ENCODE results near the gene PSMD8. TPM values are rescaled to one million over a fixed set of nuclear protein-coding genes. Genes with fewer than 3 reads are reported as not detected.

Gene PSMD8
- total and polyA plus RNA-seq, 2 donors (not counting 3 experiments of a cell fraction or from before 2014, with no cell fraction given): 203 to 543 TPM

- intact Hi-C loops (cut with micrococcal nuclease) (no loop called here), dilution Hi-C loops (cut with MboI; ENCODE audit: extremely low pct_ligation_motif_present, low sequenced_read_pairs) (no loop called here)
- Histone ChIP-seq H3K9me1 (replicated peaks; ENCODE audit: control insufficient read depth, extremely low read depth, insufficient read depth, low read length) (no peaks in the 10 kb centered on the region), H3K79me2 (ENCODE audit: control insufficient read depth, insufficient read depth, low read length) (no peaks in the 10 kb centered on the region), H3K9me3 (replicated peaks; ENCODE audit: control insufficient read depth, insufficient read depth, low read length) (no peaks in the 10 kb centered on the region), H3K27me3 (ENCODE audit: control insufficient read depth in 2 of 2, insufficient read depth in 2 of 2, low read length in 2 of 2) (no peaks in the 10 kb centered on the region), H3K9ac (replicated peaks; ENCODE audit: extremely low read depth, insufficient read depth, low read length) (no peak overlapping the region), H3K4me3 (replicated peaks in 1 of 3; ENCODE audit: insufficient read depth in 1 of 3, low read depth in 1 of 3, low read length in 3 of 3) (no peak overlapping the region), H3K4me1 (ENCODE audit: control insufficient read depth, extremely low read depth, insufficient read depth, low read length) (peaks cover 3% of the 10 kb centered on the region), H4K20me1 (replicated peaks; ENCODE audit: control insufficient read depth, extremely low read depth, insufficient read depth, low read length) (no peaks in the 10 kb centered on the region), H2AFZ (ENCODE audit: low read depth, low read length) (no peak overlapping the region), H3K27ac (ENCODE audit: insufficient read depth, low read depth, low read length) (no peak overlapping the region), H3K36me3 (ENCODE audit: control insufficient read depth in 2 of 2, extremely low read depth in 1 of 2, insufficient read depth in 2 of 2, low read length in 2 of 2) (peaks cover 12 to 35% of the 10 kb centered on the region in 2 experiments), H3K4me2 (ENCODE audit: insufficient read depth, low read length) (no peak overlapping the region)
- CTCF ChIA-PET: interaction anchor here (1.3 kb wide), 1 partner anchor 241 kb away, joined by 4 read pairs; no protein-coding TSS in a partner anchor
- TF ChIP-seq FOS (IDR thresholded peaks at IDR 0.05; ENCODE audit: borderline replicate concordance, insufficient read depth, low read length) (no peak), GATA2 (IDR thresholded peaks at IDR 0.05; ENCODE audit: insufficient read depth, insufficient read length, low read depth, low read length) (no peak), POLR2AphosphoS5 (IDR thresholded peaks at IDR 0.05; ENCODE audit: insufficient read depth, low read depth, low read length) (no peak), EZH2 (IDR thresholded peaks at IDR 0.05; ENCODE audit: borderline replicate concordance, low read depth, low read length, severe bottlenecking) (no peak), MAX (IDR thresholded peaks at IDR 0.05; ENCODE audit: insufficient read depth, insufficient read length) (no peak), MYC (IDR thresholded peaks at IDR 0.05; ENCODE audit: low read depth, low read length) (no peak), JUN (IDR thresholded peaks at IDR 0.05; ENCODE audit: borderline replicate concordance, insufficient read depth, insufficient read length, low read depth) (no peak), POLR2A (IDR thresholded peaks at IDR 0.05; ENCODE audit: low read depth, low read length) (no peak)
- TF ChIP-seq, protein P1, sequence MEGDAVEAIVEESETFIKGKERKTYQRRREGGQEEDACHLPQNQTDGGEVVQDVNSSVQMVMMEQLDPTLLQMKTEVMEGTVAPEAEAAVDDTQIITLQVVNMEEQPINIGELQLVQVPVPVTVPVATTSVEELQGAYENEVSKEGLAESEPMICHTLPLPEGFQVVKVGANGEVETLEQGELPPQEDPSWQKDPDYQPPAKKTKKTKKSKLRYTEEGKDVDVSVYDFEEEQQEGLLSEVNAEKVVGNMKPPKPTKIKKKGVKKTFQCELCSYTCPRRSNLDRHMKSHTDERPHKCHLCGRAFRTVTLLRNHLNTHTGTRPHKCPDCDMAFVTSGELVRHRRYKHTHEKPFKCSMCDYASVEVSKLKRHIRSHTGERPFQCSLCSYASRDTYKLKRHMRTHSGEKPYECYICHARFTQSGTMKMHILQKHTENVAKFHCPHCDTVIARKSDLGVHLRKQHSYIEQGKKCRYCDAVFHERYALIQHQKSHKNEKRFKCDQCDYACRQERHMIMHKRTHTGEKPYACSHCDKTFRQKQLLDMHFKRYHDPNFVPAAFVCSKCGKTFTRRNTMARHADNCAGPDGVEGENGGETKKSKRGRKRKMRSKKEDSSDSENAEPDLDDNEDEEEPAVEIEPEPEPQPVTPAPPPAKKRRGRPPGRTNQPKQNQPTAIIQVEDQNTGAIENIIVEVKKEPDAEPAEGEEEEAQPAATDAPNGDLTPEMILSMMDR (IDR thresholded peaks at IDR 0.05; ENCODE audit: extremely low read depth in 1 of 2, insufficient read depth in 1 of 2, low read depth in 1 of 2, low read length in 2 of 2): no peak
- TSS peak; percentile 47 for BruUV-seq (replicated peaks)
- no peak for DNase-seq (ENCODE audit: low read depth, low spot score)
- POLR2A ChIA-PET: no interaction called here
- no peak for FAIRE-seq
These were observed 8.8 kb downstream of the PSMD8 start for GRCh38 chr19:38383184-38383583.
